ENCODE results near the gene MAP3K3.

The MAP3K3 gene

DNA sequence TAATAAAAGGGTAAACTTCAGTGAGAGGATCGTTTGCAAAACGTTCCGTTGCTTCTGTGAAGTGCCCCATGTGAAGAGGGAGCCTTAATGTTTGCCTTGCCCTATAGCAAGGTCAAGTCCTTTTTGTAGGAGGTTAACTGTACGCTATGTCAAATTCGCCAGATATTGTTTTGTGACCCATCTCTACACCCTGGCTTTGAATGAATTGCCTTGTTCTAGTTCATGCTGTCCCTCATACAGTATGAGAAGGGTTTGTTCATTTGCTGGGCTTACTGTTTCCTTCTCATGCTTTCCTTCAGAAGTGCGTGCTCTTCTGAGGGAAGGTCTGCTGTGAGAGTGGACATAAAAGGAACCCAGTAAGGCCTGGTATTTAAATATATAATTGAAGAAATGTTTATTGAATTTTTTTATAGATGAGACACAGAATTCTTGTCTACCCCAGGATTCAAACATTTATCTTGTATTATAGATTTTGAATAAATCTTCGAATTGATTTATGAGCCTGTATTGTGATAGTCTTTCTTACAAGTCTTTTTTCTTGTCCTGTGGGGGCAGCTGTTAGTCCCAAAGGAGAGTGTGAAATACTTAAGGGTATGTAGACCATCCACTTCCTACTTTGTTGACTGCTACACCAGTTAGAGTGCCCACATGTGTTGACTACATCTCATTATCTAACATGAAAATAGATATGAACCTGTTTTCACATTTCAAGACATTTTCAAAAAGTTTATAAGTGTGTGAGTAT is 1.7 kb downstream of the MAP3K3 start:
- FAIRE-seq = no peak
- no peak for DNase-seq (ENCODE audit: insufficient read length)
- TF ChIP-seq POLR2A (IDR thresholded peaks at IDR 0.05; ENCODE audit: low read depth, low read length) (no peak), TAF1 (IDR thresholded peaks at IDR 0.05; ENCODE audit: borderline replicate concordance, low read depth, low read length) (no peak), POLR2AphosphoS5 (IDR thresholded peaks at IDR 0.05; ENCODE audit: low read depth, low read length) (no peak)

DNA sequence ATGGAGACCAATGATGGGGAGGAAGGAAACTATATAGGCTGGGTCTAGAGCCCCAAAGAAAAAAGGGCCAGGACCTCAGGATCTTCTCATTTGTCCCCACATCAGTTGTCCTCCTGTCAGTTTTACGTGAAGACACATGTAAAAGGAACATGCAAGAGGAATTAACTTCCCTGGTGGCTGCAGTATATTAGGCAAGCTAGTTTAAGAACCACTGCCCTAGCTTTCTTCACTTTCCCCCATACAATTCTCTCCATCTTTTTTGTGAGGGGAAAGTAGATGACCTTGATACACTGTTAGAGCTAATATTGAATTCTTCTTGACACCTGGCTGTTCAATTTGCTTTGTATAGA is 2.3 kb downstream of the MAP3K3 start:
- FAIRE-seq = no peak
- TF ChIP-seq POLR2A (IDR thresholded peaks at IDR 0.05; ENCODE audit: low read depth, low read length) (no peak), POLR2AphosphoS5 (IDR thresholded peaks at IDR 0.05; ENCODE audit: low read depth, low read length) (no peak), TAF1 (IDR thresholded peaks at IDR 0.05; ENCODE audit: borderline replicate concordance, low read depth, low read length) (no peak)
- DNase-seq (ENCODE audit: insufficient read length) = no peak

DNA sequence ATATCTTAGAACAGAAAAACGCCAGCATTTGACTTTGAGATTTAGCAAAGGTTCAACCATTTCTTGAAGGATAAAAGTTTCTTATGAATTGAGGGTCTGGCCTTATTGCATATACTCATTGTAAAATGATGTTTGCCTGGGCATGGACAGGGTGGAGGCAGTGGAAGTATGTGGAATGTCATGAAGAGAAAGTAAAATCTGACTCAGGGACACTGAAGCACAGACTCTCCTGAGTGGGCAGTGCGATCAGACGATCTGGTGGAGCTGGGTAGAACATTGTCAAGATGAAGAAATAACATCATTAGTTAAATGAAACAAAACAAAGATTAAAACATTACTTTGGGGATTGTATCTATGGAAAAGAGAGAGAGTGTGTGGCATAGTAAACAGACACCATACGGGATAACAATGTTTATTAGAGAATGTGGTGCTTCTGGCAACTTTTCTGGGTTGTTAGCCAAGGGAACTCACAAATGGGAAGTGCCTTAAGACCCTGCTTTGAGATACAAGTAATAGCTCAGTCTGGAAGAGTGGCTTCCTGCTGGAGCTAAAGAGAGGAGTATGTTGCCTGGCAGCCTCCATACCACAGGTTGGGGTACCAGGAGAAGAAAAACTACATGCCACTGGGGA is 4.4 kb downstream of the MAP3K3 start:
- no peak for FAIRE-seq
- TF ChIP-seq POLR2A (IDR thresholded peaks at IDR 0.05; ENCODE audit: low read depth, low read length) = no peak
- TF ChIP-seq POLR2AphosphoS5 (IDR thresholded peaks at IDR 0.05; ENCODE audit: low read depth, low read length) = no peak
- no peak for TF ChIP-seq TAF1 (IDR thresholded peaks at IDR 0.05; ENCODE audit: borderline replicate concordance, low read depth, low read length)
- DNase-seq (ENCODE audit: insufficient read length) = no peak

DNA sequence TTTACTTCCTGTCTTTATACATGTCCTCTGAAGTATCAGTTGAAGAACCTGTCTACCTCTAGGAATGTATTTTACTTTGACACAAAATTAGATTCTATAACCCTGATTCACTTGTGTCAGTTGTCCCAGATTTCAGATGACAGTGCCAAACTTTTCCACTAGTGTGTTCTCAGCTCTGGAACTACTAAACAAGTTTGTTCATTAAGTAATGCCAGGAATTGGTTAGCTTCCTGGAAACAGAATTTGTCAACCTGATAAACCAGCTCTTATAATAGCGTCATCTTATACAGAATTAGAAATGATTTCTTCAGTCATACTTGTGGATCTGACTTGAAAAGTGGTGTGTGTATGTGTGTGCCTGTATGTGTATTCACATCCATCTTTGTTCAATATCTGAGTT is 7.4 kb downstream of the MAP3K3 start:
- DNase-seq (ENCODE audit: insufficient read length) = no peak
- FAIRE-seq = no peak
- TF ChIP-seq TAF1 (IDR thresholded peaks at IDR 0.05; ENCODE audit: borderline replicate concordance, low read depth, low read length) (no peak), POLR2A (IDR thresholded peaks at IDR 0.05; ENCODE audit: low read depth, low read length) (no peak), POLR2AphosphoS5 (IDR thresholded peaks at IDR 0.05; ENCODE audit: low read depth, low read length) (no peak)

DNA sequence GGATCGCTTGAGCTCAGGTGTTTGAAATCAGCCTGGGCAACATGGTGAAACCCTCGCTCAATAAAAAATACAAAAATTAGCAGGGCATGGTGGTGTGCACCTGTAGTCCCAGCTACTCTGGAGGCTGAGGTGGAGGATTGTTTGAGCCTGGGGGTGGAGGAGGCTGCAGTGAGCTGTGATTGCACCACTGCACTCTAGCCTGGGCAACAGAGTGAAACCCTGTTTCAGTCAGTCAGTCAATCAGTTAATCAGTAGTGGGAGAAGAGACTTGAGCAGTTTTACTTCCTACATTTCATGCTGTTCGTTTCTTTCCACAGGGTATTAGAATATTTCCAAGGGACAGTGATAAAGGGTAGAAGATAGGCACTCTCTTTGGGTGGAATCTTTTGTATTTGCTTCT is 8.8 kb downstream of the MAP3K3 start:
- no peak for FAIRE-seq

DNA sequence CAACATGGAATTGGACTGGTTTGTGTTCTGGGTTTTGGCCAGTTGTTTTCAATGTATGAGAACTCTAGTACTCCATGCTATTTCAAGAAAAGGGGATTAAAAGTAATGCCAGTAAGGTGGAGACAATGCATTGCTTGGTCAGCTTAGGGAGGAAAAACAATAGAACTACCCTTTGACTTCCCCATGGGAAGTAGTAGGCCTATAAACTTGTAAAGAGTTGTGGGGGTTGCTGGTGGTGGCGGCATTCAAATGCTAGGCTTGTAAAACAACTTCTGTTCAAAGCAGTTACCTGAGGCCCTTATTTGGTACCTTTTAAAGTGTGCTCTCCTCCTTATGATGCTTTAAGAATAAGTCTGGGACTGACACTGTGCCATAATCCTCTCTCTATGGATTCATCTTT is 9.4 kb downstream of the MAP3K3 start:
- no peak for FAIRE-seq
- no peak for DNase-seq (ENCODE audit: insufficient read length)
- TF ChIP-seq TAF1 (IDR thresholded peaks at IDR 0.05; ENCODE audit: borderline replicate concordance, low read depth, low read length) = no peak
- TF ChIP-seq POLR2A (IDR thresholded peaks at IDR 0.05; ENCODE audit: low read depth, low read length) = no peak
- TF ChIP-seq POLR2AphosphoS5 (IDR thresholded peaks at IDR 0.05; ENCODE audit: low read depth, low read length) = no peak

More for the DNA sequence above, 8.8 kb downstream of the MAP3K3 start:
- no peak for DNase-seq (ENCODE audit: insufficient read length)
- TF ChIP-seq TAF1 (IDR thresholded peaks at IDR 0.05; ENCODE audit: borderline replicate concordance, low read depth, low read length) (no peak), POLR2A (IDR thresholded peaks at IDR 0.05; ENCODE audit: low read depth, low read length) (no peak), POLR2AphosphoS5 (IDR thresholded peaks at IDR 0.05; ENCODE audit: low read depth, low read length) (no peak)

DNA sequence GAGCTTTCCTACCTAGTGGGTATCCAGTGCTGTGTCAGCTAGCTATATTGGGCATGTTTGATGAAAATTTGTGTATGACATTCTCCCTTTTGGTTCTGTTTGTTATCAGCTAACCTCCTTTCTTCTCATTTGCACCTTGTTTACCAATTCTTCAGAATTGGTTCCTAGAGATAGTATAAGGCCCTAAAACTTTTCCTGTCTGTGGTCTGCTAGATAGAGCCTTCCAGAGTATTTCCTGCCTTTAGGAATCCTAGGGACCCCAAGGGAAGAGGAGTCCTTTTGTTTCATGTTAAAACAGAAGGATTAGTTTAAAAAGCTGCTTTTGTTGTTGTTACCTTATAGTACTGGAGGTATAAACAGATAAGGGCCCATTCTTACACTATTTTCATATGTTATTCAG is 11.5 kb downstream of the MAP3K3 start:
- DNase-seq (ENCODE audit: insufficient read length) = no peak
- TF ChIP-seq POLR2AphosphoS5 (IDR thresholded peaks at IDR 0.05; ENCODE audit: low read depth, low read length) (no peak), TAF1 (IDR thresholded peaks at IDR 0.05; ENCODE audit: borderline replicate concordance, low read depth, low read length) (no peak), POLR2A (IDR thresholded peaks at IDR 0.05; ENCODE audit: low read depth, low read length) (no peak)
- no peak for FAIRE-seq

DNA sequence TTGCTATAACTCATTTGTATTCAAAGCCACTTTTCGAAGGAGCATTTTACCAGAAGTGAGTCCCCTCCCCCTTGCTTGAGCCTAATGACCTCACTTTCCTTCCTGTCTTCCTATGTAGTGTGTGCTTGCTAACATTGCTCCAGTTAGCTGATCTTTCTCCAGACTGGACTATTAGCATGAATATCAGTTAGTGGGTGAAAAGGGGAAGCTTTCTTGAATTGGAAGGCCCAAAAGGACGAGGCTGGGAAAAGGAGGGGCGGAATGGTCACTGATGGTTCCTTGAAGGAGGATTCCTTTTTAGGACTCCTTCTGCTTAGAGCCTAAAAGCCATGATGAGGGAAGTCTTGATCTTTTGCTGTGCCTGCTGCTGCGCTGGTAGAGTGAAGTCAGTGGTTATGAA is 11.9 kb downstream of the MAP3K3 start:
- DNase-seq (ENCODE audit: insufficient read length) (no peak), FAIRE-seq (no peak)

DNA sequence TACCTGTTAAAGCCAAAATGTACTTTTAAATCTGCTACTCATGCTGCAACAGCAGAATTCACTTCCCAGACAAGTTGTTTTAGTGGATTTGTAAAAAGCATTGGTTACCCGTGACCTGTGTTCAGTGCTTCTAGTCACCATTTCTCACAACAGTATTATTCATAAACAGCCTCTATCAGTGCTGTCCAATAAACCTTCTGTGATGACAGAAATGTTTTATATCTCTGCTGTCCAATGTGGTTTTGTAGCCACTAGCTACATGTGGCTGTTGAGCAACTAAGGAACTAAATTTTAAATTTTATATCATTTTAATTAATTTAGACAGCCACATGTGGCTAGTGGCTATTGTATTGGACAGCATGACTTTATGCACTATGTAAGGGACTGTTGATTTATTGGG is 12.6 kb downstream of the MAP3K3 start:
- DNase-seq (ENCODE audit: insufficient read length) = no peak
- FAIRE-seq = no peak
- no peak for TF ChIP-seq TAF1 (IDR thresholded peaks at IDR 0.05; ENCODE audit: borderline replicate concordance, low read depth, low read length)
- TF ChIP-seq POLR2AphosphoS5 (IDR thresholded peaks at IDR 0.05; ENCODE audit: low read depth, low read length) = no peak
- no peak for TF ChIP-seq POLR2A (IDR thresholded peaks at IDR 0.05; ENCODE audit: low read depth, low read length)

More for the DNA sequence above, 11.9 kb downstream of the MAP3K3 start:
- no peak for TF ChIP-seq TAF1 (IDR thresholded peaks at IDR 0.05; ENCODE audit: borderline replicate concordance, low read depth, low read length)
- no peak for TF ChIP-seq POLR2AphosphoS5 (IDR thresholded peaks at IDR 0.05; ENCODE audit: low read depth, low read length)
- no peak for TF ChIP-seq POLR2A (IDR thresholded peaks at IDR 0.05; ENCODE audit: low read depth, low read length)

DNA sequence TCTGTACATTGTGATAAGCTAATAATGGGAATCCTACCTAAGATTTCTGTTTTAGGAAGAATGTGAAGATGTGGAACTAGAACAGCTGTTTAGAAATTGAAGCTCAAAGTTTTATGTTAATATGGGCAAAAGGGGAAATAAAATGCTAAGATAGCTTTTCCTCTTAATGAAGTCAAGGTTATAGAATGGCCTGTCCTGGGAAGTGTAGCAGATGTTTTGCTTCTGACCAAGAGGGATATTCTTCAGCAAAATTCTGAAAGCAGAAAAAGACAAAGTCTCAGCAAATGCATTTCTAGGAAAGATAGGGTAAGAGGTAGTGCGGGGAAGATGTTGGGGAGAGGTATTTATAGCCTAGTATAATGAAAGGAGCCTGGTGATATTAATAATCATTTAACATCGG is 13.1 kb downstream of the MAP3K3 start:
- FAIRE-seq (no peak), DNase-seq (ENCODE audit: insufficient read length) (no peak)
- TF ChIP-seq POLR2A (IDR thresholded peaks at IDR 0.05; ENCODE audit: low read depth, low read length) = no peak
- TF ChIP-seq POLR2AphosphoS5 (IDR thresholded peaks at IDR 0.05; ENCODE audit: low read depth, low read length) = no peak
- TF ChIP-seq TAF1 (IDR thresholded peaks at IDR 0.05; ENCODE audit: borderline replicate concordance, low read depth, low read length) = no peak

DNA sequence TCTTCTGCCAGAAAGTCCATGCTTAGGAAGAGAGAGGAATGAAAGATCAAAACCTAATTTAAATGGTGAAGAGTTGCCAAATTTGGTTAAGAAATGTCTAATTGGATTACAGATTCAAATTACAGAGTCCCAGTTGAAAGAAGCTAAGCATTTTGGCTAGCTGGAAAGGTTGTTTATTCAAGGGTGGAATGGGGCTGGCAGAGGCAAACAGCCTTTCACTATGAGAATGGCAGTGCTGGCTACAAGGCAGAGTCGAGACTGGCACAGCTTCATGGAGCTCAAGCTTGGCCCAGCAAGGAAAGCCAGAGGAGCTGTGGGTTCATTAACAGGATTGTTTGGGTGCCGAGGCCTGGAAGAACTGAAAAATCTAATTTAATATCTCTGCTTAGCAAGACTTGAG is 13.6 kb downstream of the MAP3K3 start:
- TF ChIP-seq POLR2AphosphoS5 (IDR thresholded peaks at IDR 0.05; ENCODE audit: low read depth, low read length) = no peak
- TF ChIP-seq POLR2A (IDR thresholded peaks at IDR 0.05; ENCODE audit: low read depth, low read length) = no peak
- TF ChIP-seq TAF1 (IDR thresholded peaks at IDR 0.05; ENCODE audit: borderline replicate concordance, low read depth, low read length) = no peak
- FAIRE-seq (no peak), DNase-seq (ENCODE audit: insufficient read length) (no peak)

DNA sequence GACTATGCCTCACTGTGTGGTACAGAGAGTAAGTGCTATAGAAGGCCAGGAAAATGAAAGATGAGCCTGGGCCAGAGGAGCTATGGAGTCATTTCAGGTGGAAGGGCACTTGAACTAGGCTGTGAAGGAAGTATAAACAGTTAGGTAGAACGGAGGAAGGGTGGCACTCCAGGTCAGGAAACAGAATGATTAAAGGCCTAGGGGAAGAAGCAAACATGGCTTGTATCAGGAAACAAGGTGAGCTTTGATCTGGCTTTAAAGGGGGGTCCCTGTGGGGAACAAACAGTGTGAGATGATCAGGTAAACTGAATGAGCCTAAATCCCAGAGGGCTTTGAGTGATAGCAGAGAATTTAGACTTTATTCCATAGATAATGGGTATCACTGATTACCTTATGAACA is 16.9 kb downstream of the MAP3K3 start:
- FAIRE-seq (no peak), DNase-seq (ENCODE audit: insufficient read length) (no peak)
- TF ChIP-seq POLR2AphosphoS5 (IDR thresholded peaks at IDR 0.05; ENCODE audit: low read depth, low read length) (no peak), POLR2A (IDR thresholded peaks at IDR 0.05; ENCODE audit: low read depth, low read length) (no peak)
